WTC11 (cell line): ENCODE measurements around the gene CLTB.

ENCODE experiments used
- SP1 ChIP-seq: sonication (generic); formaldehyde crosslinking; conservative IDR thresholded peaks from 2 replicates; pipeline ENCODE4 v1.8.1; 2022; ENCODE audit warnings: missing genetic modification reagents
- TEAD4 ChIP-seq: sonication (generic); formaldehyde crosslinking; IDR thresholded peaks from 2 replicates; pipeline ENCODE4 v1.8.0; 2022; ENCODE audit warnings: mild to moderate bottlenecking, missing genetic modification reagents
- TF ChIP-seq, protein P1 (sequence below): sonication (generic); formaldehyde crosslinking; IDR thresholded peaks from 2 replicates; pipeline ENCODE4 v1.8.0; 2022; ENCODE audit warnings: mild to moderate bottlenecking, missing genetic modification reagents
- TF ChIP-seq, protein P2 (sequence below): fragments of 200-600 bp; IDR thresholded peaks from 2 replicates; pipeline ENCODE4 v1.8.0; 2022; ENCODE audit warnings: antibody characterized with exemption

DNA sequence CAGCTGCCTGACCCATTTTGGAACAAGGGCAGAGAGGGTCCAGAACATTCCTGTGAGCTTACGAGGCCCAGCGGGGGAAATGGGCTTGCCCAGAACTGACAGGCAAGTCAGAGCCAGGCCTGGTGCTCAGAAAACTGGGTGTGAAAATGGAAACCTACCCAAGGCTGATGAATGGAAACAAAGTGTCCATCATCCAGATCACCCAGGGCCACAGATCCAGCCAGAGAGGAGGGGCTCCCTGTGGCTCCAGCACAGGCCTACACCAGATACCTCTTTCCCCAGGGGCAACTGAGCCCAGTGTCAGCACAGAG lies 3.1 kb downstream of the CLTB start:
- TF ChIP-seq TEAD4 (CRISPR knock-in tag), result no peak
- no peak for TF ChIP-seq SP1 (CRISPR knock-in tag)
- TF ChIP-seq, protein P1, sequence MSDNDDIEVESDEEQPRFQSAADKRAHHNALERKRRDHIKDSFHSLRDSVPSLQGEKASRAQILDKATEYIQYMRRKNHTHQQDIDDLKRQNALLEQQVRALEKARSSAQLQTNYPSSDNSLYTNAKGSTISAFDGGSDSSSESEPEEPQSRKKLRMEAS (CRISPR knock-in tag), result no peak
- TF ChIP-seq, protein P2, sequence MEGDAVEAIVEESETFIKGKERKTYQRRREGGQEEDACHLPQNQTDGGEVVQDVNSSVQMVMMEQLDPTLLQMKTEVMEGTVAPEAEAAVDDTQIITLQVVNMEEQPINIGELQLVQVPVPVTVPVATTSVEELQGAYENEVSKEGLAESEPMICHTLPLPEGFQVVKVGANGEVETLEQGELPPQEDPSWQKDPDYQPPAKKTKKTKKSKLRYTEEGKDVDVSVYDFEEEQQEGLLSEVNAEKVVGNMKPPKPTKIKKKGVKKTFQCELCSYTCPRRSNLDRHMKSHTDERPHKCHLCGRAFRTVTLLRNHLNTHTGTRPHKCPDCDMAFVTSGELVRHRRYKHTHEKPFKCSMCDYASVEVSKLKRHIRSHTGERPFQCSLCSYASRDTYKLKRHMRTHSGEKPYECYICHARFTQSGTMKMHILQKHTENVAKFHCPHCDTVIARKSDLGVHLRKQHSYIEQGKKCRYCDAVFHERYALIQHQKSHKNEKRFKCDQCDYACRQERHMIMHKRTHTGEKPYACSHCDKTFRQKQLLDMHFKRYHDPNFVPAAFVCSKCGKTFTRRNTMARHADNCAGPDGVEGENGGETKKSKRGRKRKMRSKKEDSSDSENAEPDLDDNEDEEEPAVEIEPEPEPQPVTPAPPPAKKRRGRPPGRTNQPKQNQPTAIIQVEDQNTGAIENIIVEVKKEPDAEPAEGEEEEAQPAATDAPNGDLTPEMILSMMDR, result no peak
